HFFc6 (cell line): Measurements from ENCODE around the gene FAM167B. TPM values are rescaled to one million over a fixed set of nuclear protein-coding genes. Genes with fewer than 3 reads are reported as not detected.
"Not testable (repeated sequence)": the region's sequence is repeated elsewhere in the genome, so short reads cannot be mapped to it uniquely, and the experiment has no call there.

Source experiments
- DNase-seq: peaks from one replicate; pipeline ENCODE4 v3.0.0-alpha.2; 2018
- H3K27ac Mint-ChIP-seq: 2 replicates; pipeline ENCODE4 v1.8.0; 2020; ENCODE audit warnings: mild to moderate bottlenecking, mixed read lengths
- H3K27me3 Mint-ChIP-seq: 2 replicates; pipeline ENCODE4 v1.8.0; 2021; ENCODE audit warnings: mild to moderate bottlenecking, moderate library complexity, mixed read lengths; ENCODE audit not compliant: insufficient read depth
- H3K36me3 Mint-ChIP-seq: 2 replicates; pipeline ENCODE4 v1.8.0; 2021; ENCODE audit warnings: low read depth, mixed read lengths
- H3K4me1 Mint-ChIP-seq: 2 replicates; pipeline ENCODE4 v1.8.0; 2020; ENCODE audit warnings: low read depth, mixed read lengths
- H3K4me3 Mint-ChIP-seq: 2 replicates; pipeline ENCODE4 v1.8.0; 2020; ENCODE audit warnings: mild to moderate bottlenecking, moderate library complexity, mixed read lengths
- H3K9me3 Mint-ChIP-seq: 2 replicates; pipeline ENCODE4 v1.8.0; 2020; ENCODE audit warnings: mild to moderate bottlenecking, mixed read lengths
- total RNA-seq, 6 experiments: library from RNA; stranded (reverse); fragmentation: NEBNext Ultra II Directional; extraction: Animal tissue kit (Norgen Biotek cat#: 25700); gene quantifications; 2 replicates in 1 of 6; 3 replicates in 5 of 6; pipeline ENCODE4 v1.2.3, GENCODE V29; 2021
- TF ChIP-seq, protein P1 (sequence below): fragments of 200-600 bp; sonication (generic); IDR thresholded peaks from 2 replicates; pipeline ENCODE4 v1.5.0; 2021; ENCODE audit warnings: antibody characterized with exemption, mild to moderate bottlenecking

FAM167B gene
- total RNA-seq, 6 experiments from 2014 or later, result 1.1 to 2.1 (median 1.5) TPM

DNA sequence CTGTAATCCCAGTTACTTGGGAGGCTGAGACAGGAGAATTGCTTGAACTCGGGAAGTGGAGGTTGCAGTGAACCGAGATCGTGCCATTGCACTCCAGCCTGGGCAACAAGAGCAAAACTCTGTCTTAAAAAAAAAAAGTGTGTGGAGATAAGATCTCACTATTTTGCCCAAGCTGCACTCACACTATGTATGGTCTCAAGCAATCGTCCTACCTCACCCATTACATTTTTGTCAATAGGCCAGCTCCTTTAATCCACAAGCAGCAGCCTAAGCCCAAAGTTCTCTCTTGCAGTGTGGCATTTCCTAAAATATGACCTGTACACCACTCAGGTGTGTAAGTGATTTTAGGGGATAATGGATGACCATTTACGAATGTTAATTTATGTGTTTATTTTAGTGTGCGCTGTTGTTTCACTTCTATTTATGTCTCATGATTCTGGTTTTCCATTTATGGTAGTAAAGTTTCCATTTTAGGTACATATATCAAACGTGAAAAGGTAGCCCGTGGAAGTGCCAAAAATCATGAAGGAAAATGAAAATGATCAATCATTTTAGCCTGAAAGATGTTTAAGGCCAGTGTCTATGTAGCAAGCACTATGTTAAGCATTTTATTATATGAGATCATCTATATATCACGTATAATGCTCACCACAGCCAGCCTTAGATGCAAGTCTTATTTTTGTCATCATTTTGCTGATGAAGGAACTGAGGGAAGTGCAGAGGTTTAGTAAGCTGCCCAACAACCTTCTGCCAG, 9.6 kb downstream of the FAM167B start:
- H3K4me1 Mint-ChIP-seq, result peaks cover 4% of the 10 kb centered on the region; the same call in 1 of the 2 replicates
- H3K4me3 Mint-ChIP-seq, result no peak overlapping the region
- DNase-seq, result no peak
- no peaks in the 10 kb centered on the region for H3K36me3 Mint-ChIP-seq
- H3K9me3 Mint-ChIP-seq, result no peaks in the 10 kb centered on the region
- H3K27me3 Mint-ChIP-seq, result peaks cover 5% of the 10 kb centered on the region; the same call in 1 of the 2 replicates
- TF ChIP-seq, protein P1, sequence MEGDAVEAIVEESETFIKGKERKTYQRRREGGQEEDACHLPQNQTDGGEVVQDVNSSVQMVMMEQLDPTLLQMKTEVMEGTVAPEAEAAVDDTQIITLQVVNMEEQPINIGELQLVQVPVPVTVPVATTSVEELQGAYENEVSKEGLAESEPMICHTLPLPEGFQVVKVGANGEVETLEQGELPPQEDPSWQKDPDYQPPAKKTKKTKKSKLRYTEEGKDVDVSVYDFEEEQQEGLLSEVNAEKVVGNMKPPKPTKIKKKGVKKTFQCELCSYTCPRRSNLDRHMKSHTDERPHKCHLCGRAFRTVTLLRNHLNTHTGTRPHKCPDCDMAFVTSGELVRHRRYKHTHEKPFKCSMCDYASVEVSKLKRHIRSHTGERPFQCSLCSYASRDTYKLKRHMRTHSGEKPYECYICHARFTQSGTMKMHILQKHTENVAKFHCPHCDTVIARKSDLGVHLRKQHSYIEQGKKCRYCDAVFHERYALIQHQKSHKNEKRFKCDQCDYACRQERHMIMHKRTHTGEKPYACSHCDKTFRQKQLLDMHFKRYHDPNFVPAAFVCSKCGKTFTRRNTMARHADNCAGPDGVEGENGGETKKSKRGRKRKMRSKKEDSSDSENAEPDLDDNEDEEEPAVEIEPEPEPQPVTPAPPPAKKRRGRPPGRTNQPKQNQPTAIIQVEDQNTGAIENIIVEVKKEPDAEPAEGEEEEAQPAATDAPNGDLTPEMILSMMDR, result no peak
- H3K27ac Mint-ChIP-seq, result no peak overlapping the region

DNA sequence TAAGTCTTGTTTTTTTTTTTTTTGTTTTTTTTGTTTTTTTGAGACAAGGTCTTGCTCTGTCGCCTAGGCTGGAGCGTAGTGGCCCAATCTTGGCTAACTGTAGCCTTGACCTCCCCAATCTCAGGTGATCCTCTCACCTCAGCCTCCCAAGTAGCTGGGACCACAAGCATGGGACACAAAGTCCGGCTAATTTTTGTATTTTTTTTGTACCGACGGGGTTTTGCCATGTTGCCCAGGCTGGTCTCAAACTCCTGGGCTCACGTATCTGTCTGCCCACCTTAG, 10.1 kb downstream of the FAM167B start:
- DNase-seq, result no peak
- Mint-ChIP-seq H3K27me3 (peaks cover 5% of the 10 kb centered on the region; the same call in 1 of the 2 replicates), H3K36me3 (no peaks in the 10 kb centered on the region), H3K9me3 (no peaks in the 10 kb centered on the region), H3K4me3 (no peak overlapping the region), H3K27ac (no peak overlapping the region), H3K4me1 (no peaks in the 10 kb centered on the region)
- TF ChIP-seq, protein P1, result no peak

DNA sequence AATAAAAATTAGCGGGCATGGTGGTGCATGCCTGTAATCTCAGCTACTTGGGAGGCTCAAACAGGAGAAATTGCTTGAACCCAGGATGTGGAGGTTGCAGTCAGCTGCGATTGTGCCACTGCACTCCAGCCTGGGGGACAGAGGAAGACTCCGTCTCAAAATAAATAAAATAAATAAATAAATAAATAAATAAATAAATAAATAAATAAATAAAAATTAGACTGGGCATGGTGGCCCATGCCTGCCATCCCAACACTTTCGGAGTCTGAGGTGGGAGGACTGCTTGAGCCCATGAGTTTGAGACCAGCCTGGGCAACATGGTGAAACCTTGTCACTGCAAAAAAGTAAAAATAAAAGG, 16.2 kb downstream of the FAM167B start:
- H3K9me3 Mint-ChIP-seq, H3K27ac Mint-ChIP-seq, H3K36me3 Mint-ChIP-seq, DNase-seq, H3K27me3 Mint-ChIP-seq, H3K4me3 Mint-ChIP-seq: not testable (repeated sequence)
- H3K4me1 Mint-ChIP-seq, result peaks cover 11% of the 10 kb centered on the region

DNA sequence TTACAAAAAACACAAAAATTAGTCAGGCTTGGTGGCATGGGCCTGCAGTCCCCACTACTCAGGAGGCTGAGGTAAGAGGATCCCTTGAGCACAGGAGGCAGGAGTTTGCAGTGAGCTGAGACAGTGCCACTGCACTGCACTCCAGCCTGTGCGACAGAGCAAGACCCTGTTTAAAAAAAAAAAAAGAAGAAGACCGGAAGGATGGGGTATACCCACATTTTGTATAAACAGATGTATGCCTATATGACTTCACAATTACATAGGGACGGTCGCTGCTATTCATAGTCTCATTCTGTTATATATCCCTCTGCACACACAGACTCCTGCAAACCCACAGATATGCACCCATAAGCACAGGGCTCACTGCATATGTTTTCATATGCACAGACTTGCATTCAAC, 16.7 kb downstream of the FAM167B start:
- no peak overlapping the region for H3K4me3 Mint-ChIP-seq
- TF ChIP-seq, protein P1, result no peak
- no peaks in the 10 kb centered on the region for H3K36me3 Mint-ChIP-seq
- no peaks in the 10 kb centered on the region for H3K9me3 Mint-ChIP-seq
- peaks cover 7% of the 10 kb centered on the region; the same call in 1 of the 2 replicates for H3K27me3 Mint-ChIP-seq
- no peak for DNase-seq
- H3K4me1 Mint-ChIP-seq, result peaks cover 11% of the 10 kb centered on the region
- H3K27ac Mint-ChIP-seq, result no peak overlapping the region

DNA sequence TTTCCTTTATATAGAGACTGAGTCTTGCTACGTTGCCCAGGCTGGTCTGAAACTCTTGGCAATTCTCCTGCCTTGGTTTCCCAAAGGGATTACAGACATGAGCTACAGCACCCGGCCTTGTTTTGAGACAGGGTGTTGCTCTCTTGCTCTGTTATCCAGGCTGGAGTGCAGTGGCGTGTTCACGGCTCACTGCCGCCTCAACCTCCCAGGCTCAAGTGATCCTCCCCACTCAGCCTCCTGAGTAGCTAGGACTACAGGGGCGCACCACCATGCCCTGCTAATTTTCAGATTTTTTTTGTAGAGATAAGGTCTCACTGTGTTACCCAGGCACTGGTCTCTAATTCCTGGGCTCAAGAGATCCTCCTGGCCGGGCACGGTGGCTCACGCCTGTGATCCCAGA, 18.8 kb downstream of the FAM167B start:
- Mint-ChIP-seq H3K36me3 (no peaks in the 10 kb centered on the region), H3K27ac (no peak overlapping the region), H3K4me1 (peaks cover 11% of the 10 kb centered on the region)

More for the DNA sequence above, 18.8 kb downstream of the FAM167B start:
- H3K27me3 Mint-ChIP-seq, result peaks cover 2% of the 10 kb centered on the region; the same call in 1 of the 2 replicates
- no peak overlapping the region for H3K4me3 Mint-ChIP-seq
- no peaks in the 10 kb centered on the region for H3K9me3 Mint-ChIP-seq
- TF ChIP-seq, protein P1, result no peak
- no peak for DNase-seq
